GM18951 (cell line): ENCODE measurements around the gene AKT3.

ENCODE experiments used
- POLR2A ChIP-seq: IDR thresholded peaks from 4 replicates; pipeline ENCODE4 v1.6.1; 2011; ENCODE audit warnings: mild to moderate bottlenecking; ENCODE audit not compliant: insufficient read length, insufficient read depth; ENCODE audit errors: extremely low read depth
- in situ Hi-C: fragments of 300-500 bp; cut with MboI; formaldehyde crosslinking; loops from one replicate; pipeline ENCODE4 v1.12.0; 2022; ENCODE audit warnings: low sequenced_read_pairs, mixed read lengths, inconsistent platforms; ENCODE audit not compliant: unreplicated experiment

The AKT3 gene

GRCh38 chr1:243494741-243495431, 355.2 kb downstream of the AKT3 start:
- in situ Hi-C loops: no loop called here
- no peak for TF ChIP-seq POLR2A

GRCh38 chr1:243493156-243494129, 356.6 kb downstream of the AKT3 start:
- in situ Hi-C loops: no loop called here
- TF ChIP-seq POLR2A: no peak

- no peak for TF ChIP-seq POLR2A
- in situ Hi-C loops: no loop called here
These were observed 359.0 kb downstream of the AKT3 start for GRCh38 chr1:243490748-243491686.

GRCh38 chr1:243489681-243490546, 360.1 kb downstream of the AKT3 start:
- in situ Hi-C loops: no loop called here
- TF ChIP-seq POLR2A: no peak

GRCh38 chr1:243489158-243489527, 360.9 kb downstream of the AKT3 start:
- no peak for TF ChIP-seq POLR2A
- in situ Hi-C loops: no loop called here

GRCh38 chr1:243488459-243489157, 361.4 kb downstream of the AKT3 start:
- in situ Hi-C loops: no loop called here
- TF ChIP-seq POLR2A: no peak

GRCh38 chr1:243487649-243488227, 362.3 kb downstream of the AKT3 start:
- TF ChIP-seq POLR2A: no peak
- in situ Hi-C loops: no loop called here

- TF ChIP-seq POLR2A: no peak
- in situ Hi-C loops: no loop called here
These were observed 362.9 kb downstream of the AKT3 start for GRCh38 chr1:243487036-243487648.

- no peak for TF ChIP-seq POLR2A
- in situ Hi-C loops: no loop called here
These were observed 366.1 kb downstream of the AKT3 start for GRCh38 chr1:243483952-243484351.

- in situ Hi-C loops: no loop called here
- no peak for TF ChIP-seq POLR2A
These were observed 366.8 kb downstream of the AKT3 start for GRCh38 chr1:243483071-243483771.
